ENCODE measurements around the gene FUS.

DNA sequence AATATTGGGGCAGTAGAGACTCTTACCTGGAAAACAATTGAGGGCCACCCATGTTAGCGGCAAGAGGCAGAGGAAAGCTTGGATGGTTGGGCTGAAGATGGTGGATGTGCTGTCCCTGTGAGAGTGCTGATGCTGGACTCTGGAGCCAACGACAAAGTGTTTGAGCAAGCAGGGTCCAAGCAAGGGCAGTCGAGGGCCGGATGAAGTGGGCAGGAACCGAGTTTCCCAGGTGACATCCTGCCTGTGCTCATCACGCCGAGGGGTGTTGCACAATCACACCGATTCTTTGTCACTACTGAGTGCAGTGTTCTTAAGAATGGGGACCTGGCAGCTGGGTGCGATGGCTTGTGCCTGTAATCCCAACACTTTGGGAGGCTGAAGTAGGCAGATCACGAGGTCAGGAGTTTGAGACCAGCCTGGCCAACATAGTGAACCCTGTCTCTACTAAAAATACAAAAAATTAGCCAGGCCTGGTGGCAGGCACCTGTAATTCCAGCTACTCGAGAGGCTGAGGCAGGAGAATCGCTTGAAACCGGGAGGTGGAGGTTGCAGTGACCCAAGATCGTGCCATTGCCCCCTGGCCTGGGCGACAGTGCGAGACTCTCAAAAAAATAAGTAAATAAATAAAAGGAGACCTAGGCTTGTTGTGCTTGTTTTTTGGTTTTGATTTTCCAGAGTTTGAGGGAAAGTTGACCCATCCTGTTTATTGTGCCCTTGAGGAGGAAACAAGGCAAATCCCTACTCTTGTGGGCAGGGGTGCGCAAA is 16.6 kb downstream of the FUS start:
- TF ChIP-seq, protein P1, sequence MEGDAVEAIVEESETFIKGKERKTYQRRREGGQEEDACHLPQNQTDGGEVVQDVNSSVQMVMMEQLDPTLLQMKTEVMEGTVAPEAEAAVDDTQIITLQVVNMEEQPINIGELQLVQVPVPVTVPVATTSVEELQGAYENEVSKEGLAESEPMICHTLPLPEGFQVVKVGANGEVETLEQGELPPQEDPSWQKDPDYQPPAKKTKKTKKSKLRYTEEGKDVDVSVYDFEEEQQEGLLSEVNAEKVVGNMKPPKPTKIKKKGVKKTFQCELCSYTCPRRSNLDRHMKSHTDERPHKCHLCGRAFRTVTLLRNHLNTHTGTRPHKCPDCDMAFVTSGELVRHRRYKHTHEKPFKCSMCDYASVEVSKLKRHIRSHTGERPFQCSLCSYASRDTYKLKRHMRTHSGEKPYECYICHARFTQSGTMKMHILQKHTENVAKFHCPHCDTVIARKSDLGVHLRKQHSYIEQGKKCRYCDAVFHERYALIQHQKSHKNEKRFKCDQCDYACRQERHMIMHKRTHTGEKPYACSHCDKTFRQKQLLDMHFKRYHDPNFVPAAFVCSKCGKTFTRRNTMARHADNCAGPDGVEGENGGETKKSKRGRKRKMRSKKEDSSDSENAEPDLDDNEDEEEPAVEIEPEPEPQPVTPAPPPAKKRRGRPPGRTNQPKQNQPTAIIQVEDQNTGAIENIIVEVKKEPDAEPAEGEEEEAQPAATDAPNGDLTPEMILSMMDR (conservative IDR thresholded peaks at IDR 0.05 in 1 of 2, IDR thresholded peaks at IDR 0.05 in 1 of 2; ENCODE audit: low read depth in 1 of 2, low read length in 2 of 2) = no peak
- no peak for TF ChIP-seq EZH2 (IDR thresholded peaks at IDR 0.05; ENCODE audit: low read length, missing control alignments)
